A673 (cell line): Measurements from ENCODE around the gene C2. TPM values are rescaled to one million over a fixed set of nuclear protein-coding genes. Genes with fewer than 3 reads are reported as not detected.
A peak's percentile ranks its signal among the peaks of the same experiment; 100 is the strongest.

Experiments
- Bru-seq: library from RNA; stranded (reverse); fragments of 400-500 nt; gene quantifications from one replicate; lab custom pipeline; 2021; lab: Mats Ljungman, UMichigan
- BruChase-seq, 2 experiments: library from RNA; stranded (reverse); fragments of 400-500 nt; gene quantifications; one replicate each; lab custom pipeline; 2021; lab: Mats Ljungman, UMichigan
- BruUV-seq: library from RNA; stranded (reverse); fragments of 400-500 nt; replicated peaks from 2 replicates; lab custom pipeline; 2021; lab: Mats Ljungman, UMichigan
- CTCF ChIA-PET: fragments of 300-600 bp; sonication (Branson Sonifier 250); formaldehyde crosslinking; loops from one replicate; lab custom pipeline; 2022; ENCODE audit warnings: antibody characterized with exemption; lab: Charles Lee
- POLR2A ChIA-PET: fragments of 300-600 bp; sonication (Branson Sonifier 250); formaldehyde crosslinking; loops from one replicate; lab custom pipeline; 2022; ENCODE audit warnings: antibody characterized with exemption; ENCODE audit not compliant: low non-redundant PET; lab: Charles Lee
- DNase-seq: peaks from one replicate; pipeline ENCODE4 v3.0.0-alpha.2; 2015; ENCODE audit warnings: low spot score
- H3K27ac ChIP-seq: fragments of 200-600 bp; sonication (generic); 2 replicates; pipeline ENCODE4 v1.5.1; 2016; ENCODE audit warnings: mixed run types, low read depth, mild to moderate bottlenecking, mixed read lengths, antibody characterized with exemption, low read length; ENCODE audit not compliant: poor library complexity, severe bottlenecking
- H3K27me3 ChIP-seq: fragments of 200-600 bp; sonication (generic); replicated peaks from 2 replicates; pipeline ENCODE4 v1.6.1; 2017; ENCODE audit warnings: mixed run types, low read depth, mild to moderate bottlenecking, mixed read lengths, antibody characterized with exemption, low read length; ENCODE audit not compliant: insufficient read depth, poor library complexity
- H3K36me3 ChIP-seq: fragments of 200-600 bp; sonication (generic); 2 replicates; pipeline ENCODE4 v1.6.1; 2016; ENCODE audit warnings: mixed run types, mild to moderate bottlenecking, mixed read lengths, antibody characterized with exemption, low read length; ENCODE audit not compliant: insufficient read depth, poor library complexity, severe bottlenecking
- H3K4me1 ChIP-seq: fragments of 200-600 bp; sonication (generic); 2 replicates; pipeline ENCODE4 v1.6.1; 2017; ENCODE audit warnings: mixed run types, mild to moderate bottlenecking, mixed read lengths, antibody characterized with exemption, low read length; ENCODE audit not compliant: insufficient read depth, poor library complexity, severe bottlenecking
- H3K4me3 ChIP-seq: fragments of 200-600 bp; sonication (generic); 2 replicates; pipeline ENCODE4 v1.5.1; 2016; ENCODE audit warnings: low read depth, mixed run types, mild to moderate bottlenecking, mixed read lengths, low read length; ENCODE audit not compliant: poor library complexity, severe bottlenecking
- H3K9me3 ChIP-seq: fragments of 200-600 bp; sonication (generic); 2 replicates; pipeline ENCODE4 v1.6.1; 2016; ENCODE audit warnings: mixed run types, low read depth, mild to moderate bottlenecking, mixed read lengths, antibody characterized with exemption, low read length; ENCODE audit not compliant: poor library complexity, severe bottlenecking
- CTCF ChIP-seq: fragments of 300-800, 200-600 bp; sonication (generic); conservative IDR thresholded peaks from 2 replicates; pipeline ENCODE4 v1.5.1; 2017; ENCODE audit warnings: low read depth, mild to moderate bottlenecking, antibody characterized with exemption, low read length, moderate library complexity, mixed read lengths
- EZH2 ChIP-seq: fragments of 200-600 bp; sonication (generic); IDR thresholded peaks from 2 replicates; pipeline ENCODE4 v1.6.1; 2017; ENCODE audit warnings: borderline replicate concordance, low read depth, mild to moderate bottlenecking, mixed read lengths, antibody characterized with exemption, low read length; ENCODE audit not compliant: poor library complexity, severe bottlenecking
- intact Hi-C: fragments of 100-400 bp; cut with micrococcal nuclease; formaldehyde crosslinking; loops from one replicate; pipeline ENCODE4 v1.10.0; 2022; ENCODE audit not compliant: unreplicated experiment
- long read RNA-seq: library from polyadenylated mRNA; stranded (forward); transcript quantifications from one replicate; pipeline ENCODE4 v2.0.0, GENCODE V29; 2022
- total RNA-seq: library from RNA; stranded (reverse); gene quantifications from 2 replicates; pipeline ENCODE4 v1.2.3, GENCODE V29; 2021

C2 gene
- 0.56 and 1.2 TPM in 2 replicates for total RNA-seq
- Bru-seq, nascent RNA: percentile 44 among the genes with signal in this experiment
- BruChase-seq, experiment 1, labeled RNA remaining after a 2-hour chase: percentile 41 among the genes with signal in this experiment
- BruChase-seq, experiment 2, labeled RNA remaining after a 6-hour chase: percentile 43 among the genes with signal in this experiment
- long read RNA-seq: 0 reads

- POLR2A ChIA-PET: no interaction called here
- BruUV-seq: no TSS peak
Observed at GRCh38 chr6:31927242-31927862, at the start of gene C2. Gene C2 (plus strand): TSS chr6:31927717. CDS start chr6:31927753, 36 bp downstream.

GRCh38 chr6:31878222-31878621 is 49.3 kb upstream of the C2 start:
- ChIA-PET POLR2A (no interaction called here), CTCF (no interaction called here)
- H3K27me3 ChIP-seq: no peaks in the 10 kb centered on the region
- TF ChIP-seq CTCF: no peak
- TF ChIP-seq EZH2: no peak
- intact Hi-C loops: no loop called here
- no peaks in the 10 kb centered on the region for H3K9me3 ChIP-seq
- H3K36me3 ChIP-seq: peaks cover 35% of the 10 kb centered on the region
- no peak for DNase-seq
- no TSS peak for BruUV-seq
- no peak overlapping the region for H3K27ac ChIP-seq
- H3K4me1 ChIP-seq: no peaks in the 10 kb centered on the region
- H3K4me3 ChIP-seq: no peak overlapping the region

More at GRCh38 chr6:31927242-31927862, at the start of gene C2:
- Histone ChIP-seq H3K9me3 (no peaks in the 10 kb centered on the region), H3K27me3 (no peaks in the 10 kb centered on the region), H3K36me3 (no peaks in the 10 kb centered on the region), H3K4me1 (no peaks in the 10 kb centered on the region), H3K4me3 (no peak within 1 kb of the TSS), H3K27ac (no peak within 1 kb of the TSS)
- CTCF ChIA-PET: no interaction called here
- TF ChIP-seq EZH2 (no peak), CTCF (no peak)
- intact Hi-C loops: no loop called here
- no peak for DNase-seq

DNA sequence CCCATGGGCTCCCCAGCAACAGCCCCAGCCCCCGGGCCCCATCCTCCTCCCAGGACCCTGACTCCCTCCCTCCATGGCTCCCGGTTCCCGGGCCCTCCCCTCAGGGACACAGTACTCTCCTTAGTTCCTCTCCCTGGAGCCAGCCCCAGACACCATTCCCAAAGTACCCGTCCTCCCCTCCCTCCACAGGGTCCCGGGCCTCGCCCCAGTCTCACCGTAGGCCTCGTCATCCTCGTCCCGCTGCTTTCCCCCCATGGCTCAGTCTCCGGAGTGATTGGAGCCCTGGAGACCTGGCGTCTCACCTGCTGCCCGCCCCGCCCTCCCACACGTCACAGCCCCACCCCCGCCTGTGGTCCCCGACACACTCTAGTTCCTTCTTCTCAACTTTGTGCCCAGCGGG is 48.8 kb upstream of the C2 start, which contains the start of gene SLC44A4:
SLC44A4 (minus strand) TSS at position 272 of the 400 bp plus-strand sequence; CDS start at position 255, 17 bp downstream.
- no peak for DNase-seq
- BruUV-seq: no TSS peak
- TF ChIP-seq CTCF: no peak
- no peak for TF ChIP-seq EZH2
- H3K9me3 ChIP-seq: no peaks in the 10 kb centered on the region
- ChIA-PET CTCF (no interaction called here), POLR2A (interaction anchor here (0.6 kb wide), 1 partner anchor 15 kb away, joined by 3 read pairs; no protein-coding TSS in a partner anchor)
- peaks cover 40% of the 10 kb centered on the region for H3K36me3 ChIP-seq
- H3K27ac ChIP-seq: no peak within 1 kb of the TSS
- intact Hi-C loops: no loop called here
- H3K27me3 ChIP-seq: no peaks in the 10 kb centered on the region
- H3K4me1 ChIP-seq: no peaks in the 10 kb centered on the region
- no peak within 1 kb of the TSS for H3K4me3 ChIP-seq
